PC-9 (cell line): ENCODE data around the gene GEN1.

Source experiments
- CTCF ChIP-seq: fragments of 200-600 bp; sonication (generic); conservative IDR thresholded peaks from 2 replicates; pipeline ENCODE4 v1.6.1; 2017; ENCODE audit warnings: mixed run types, antibody characterized with exemption, mild to moderate bottlenecking, moderate library complexity
- EZH2 ChIP-seq: fragments of 200-600 bp; sonication (generic); IDR thresholded peaks from 2 replicates; pipeline ENCODE4 v1.8.0; 2017; ENCODE audit warnings: antibody characterized with exemption, low read depth

GRCh38 chr2:17800219-17800618 lies 46.3 kb downstream of the GEN1 start:
- TF ChIP-seq CTCF (no peak), EZH2 (no peak)
